HG02763 (cell line): ENCODE measurements around the gene ESCO1.
"Not testable (repeated sequence)": the region's sequence is repeated elsewhere in the genome, so short reads cannot be mapped to it uniquely, and the experiment has no call there.

ENCODE experiments used
- ATAC-seq: cut with Tn5 transposase; IDR thresholded peaks from one replicate; pipeline ENCODE4 v1.9.1; 2021; ENCODE audit warnings: mild to moderate bottlenecking, moderate library complexity; ENCODE audit not compliant: unreplicated experiment

Gene ESCO1, protein sequence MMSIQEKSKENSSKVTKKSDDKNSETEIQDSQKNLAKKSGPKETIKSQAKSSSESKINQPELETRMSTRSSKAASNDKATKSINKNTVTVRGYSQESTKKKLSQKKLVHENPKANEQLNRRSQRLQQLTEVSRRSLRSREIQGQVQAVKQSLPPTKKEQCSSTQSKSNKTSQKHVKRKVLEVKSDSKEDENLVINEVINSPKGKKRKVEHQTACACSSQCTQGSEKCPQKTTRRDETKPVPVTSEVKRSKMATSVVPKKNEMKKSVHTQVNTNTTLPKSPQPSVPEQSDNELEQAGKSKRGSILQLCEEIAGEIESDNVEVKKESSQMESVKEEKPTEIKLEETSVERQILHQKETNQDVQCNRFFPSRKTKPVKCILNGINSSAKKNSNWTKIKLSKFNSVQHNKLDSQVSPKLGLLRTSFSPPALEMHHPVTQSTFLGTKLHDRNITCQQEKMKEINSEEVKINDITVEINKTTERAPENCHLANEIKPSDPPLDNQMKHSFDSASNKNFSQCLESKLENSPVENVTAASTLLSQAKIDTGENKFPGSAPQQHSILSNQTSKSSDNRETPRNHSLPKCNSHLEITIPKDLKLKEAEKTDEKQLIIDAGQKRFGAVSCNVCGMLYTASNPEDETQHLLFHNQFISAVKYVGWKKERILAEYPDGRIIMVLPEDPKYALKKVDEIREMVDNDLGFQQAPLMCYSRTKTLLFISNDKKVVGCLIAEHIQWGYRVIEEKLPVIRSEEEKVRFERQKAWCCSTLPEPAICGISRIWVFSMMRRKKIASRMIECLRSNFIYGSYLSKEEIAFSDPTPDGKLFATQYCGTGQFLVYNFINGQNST

GRCh38 chr18:21600526-21601410 lies at the start of gene ESCO1:
Gene ESCO1 (minus strand): TSS chr18:21600704. CDS start chr18:21574843, 25,861 bp downstream.
- peak; percentile 79 for ATAC-seq

DNA sequence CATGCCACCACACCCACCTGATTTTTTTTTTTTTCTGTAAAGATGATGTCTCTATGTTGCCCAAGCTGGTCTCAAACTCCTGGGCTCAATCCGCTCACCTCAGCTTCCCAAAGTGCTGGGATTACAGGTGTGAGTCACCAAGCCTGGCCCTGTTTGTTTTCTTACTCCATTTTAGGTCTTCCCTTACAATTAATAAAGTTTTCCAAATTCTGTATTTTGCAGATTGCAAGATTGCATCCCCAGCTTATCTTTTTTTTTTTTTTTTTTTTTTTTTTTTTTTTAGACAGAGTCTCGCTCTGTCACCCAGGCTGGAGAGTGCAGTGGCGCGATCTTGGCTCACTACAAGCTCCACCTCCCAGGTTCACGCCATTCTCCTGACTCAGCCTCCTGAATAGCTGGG lies 39.9 kb upstream of the ESCO1 start:
- not testable (repeated sequence) for ATAC-seq

GRCh38 chr18:21638822-21639221 lies 38.3 kb upstream of the ESCO1 start:
- ATAC-seq: no peak

DNA sequence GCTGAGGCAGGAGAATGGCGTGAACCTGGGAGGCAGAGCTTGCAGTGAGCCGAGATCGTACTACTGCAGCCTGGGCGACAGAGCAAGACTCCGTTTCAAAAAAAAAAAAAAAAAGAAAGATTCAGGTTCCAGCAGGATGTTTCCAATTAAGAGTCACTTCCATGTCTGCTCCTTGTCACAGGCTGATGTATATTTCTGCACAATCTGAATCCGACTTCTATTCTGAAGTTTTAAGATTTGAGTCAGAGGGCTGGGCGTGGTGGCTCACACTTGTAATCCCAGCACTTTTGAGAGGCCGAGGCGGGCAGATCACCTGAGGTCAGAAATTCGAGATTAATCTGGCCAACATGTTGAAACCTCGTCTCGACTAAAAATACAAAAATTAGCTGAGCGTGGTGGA lies 36.3 kb upstream of the ESCO1 start:
- ATAC-seq: no peak

- ATAC-seq: no peak
Measured at GRCh38 chr18:21634588-21635199, 34.2 kb upstream of the ESCO1 start.

GRCh38 chr18:21632393-21632792 lies 31.9 kb upstream of the ESCO1 start:
- no peak for ATAC-seq

- peak; percentile 92 for ATAC-seq
Measured at GRCh38 chr18:21629089-21629832, 28.8 kb upstream of the ESCO1 start.

DNA sequence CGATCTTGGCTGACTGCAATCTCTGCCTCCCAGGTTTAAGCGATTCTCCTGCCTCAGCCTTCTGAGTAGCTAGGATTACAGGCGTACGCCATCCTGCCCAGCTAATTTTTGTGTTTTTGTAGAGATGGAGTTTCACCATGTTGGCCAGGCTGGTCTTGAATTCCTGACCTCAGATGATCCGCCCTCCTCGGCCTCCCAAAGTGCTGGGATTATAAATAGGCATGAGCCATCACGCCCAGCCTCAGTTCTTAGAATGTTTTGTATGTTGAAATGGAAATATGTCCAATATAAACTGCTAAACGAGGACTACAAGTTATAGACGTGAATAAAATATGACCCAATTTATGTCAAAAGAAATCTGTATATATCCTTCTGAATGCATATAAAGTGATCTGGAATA lies 21.1 kb upstream of the ESCO1 start:
- not testable (repeated sequence) for ATAC-seq

DNA sequence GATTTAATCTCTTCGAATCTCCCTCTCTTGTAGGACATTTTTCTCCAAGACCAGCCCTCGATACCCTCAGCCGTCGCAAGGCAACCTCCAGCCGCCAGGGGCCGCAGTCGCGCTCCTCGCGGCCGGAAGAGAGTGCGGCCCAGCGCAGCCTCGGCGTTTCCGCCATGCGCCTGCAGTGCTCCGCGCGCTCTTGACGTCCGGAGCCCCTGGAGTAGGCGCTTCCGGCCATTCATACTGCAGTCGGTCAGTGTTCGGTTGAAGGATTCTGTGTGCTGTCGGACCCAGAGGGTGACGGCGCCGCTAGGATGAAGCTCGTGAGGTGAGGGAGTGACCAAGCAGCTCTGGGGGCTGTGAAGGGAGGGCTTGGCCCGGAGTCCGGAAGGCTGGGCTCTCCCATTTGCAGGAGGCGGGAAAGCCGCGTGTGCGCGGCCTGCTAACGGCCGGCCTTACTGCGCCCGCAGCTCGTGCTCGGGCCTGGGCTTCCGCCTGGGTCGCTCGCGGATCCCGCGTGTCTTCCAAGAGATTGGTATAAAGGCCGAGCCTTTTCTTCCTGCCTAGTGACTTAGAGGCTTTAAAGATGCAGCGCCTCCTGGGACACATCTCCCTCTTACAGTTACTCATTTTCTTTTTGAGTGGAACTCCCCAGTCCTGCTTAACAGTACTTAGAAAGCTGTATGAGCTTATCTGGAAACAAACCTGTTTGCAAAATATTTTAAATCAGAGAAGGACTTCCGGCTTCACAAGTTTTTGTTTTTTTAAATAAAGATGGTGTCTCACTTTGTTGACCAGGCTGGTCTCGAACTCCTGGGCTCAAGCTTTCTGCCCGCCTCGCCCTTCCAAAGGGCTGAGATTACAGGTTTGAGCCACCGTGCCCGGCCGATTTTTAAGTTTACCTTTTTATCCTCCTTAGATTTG lies 11.9 kb upstream of the ESCO1 start, which contains the start of gene SNRPD1:
Gene SNRPD1 (plus strand): TSS at position 190 of the 915 bp plus-strand sequence. CDS start 116 bp downstream, at position 306.
- ATAC-seq: peak; percentile 99

DNA sequence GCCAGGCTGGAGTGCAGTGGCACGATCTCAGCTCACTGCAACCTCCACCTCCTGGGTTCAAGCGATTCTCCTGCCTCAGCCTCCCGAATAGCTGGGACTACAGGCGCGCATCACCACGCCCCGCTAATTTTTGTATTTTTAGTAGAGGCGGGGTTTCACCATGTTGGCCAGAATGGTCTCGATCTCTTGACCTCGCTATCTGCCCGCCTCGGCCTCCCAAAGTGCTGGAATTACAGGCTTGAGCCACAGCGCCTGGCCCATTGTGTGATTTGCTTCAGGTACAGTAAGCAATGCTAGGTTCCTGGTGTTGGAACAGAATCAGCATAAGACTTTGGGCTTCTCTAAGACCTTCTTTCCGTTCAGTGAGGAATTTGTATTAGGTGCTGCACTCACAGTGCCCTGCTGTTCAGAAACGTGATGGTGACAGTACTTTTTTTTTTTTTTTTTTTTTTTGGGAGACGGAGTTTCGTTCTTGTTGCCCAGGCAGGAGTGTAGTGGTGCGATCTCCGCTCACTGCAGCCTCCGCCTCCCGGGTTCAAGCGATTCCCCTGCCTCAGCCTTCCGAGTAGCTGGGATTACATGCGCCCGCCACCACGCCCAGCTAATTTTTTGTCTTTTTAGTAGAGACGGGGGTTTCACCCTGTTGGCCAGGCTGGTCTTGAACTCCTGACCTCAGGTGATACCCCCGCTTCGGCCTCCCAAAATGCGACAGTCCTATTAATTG lies 11.1 kb upstream of the ESCO1 start:
- ATAC-seq: not testable (repeated sequence)

DNA sequence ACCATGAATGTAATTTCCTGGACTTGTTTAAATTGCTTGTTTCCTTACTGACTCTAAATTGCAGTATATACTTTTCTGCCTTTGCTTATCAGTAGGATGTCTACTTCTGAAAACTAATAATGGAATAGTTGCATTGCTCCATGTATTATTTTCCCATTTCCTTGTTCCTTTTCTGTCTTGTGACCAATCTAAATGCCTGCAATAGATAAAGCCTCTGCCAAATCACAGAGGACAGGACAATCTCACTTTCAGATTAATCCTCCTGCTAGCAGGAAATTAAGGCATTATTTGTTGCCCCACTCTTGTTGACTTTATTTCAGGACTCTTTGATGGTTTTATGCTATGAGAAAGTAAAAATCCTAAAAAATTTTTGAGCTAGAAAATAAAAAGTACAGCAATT lies 4.7 kb upstream of the ESCO1 start:
- ATAC-seq: no peak

DNA sequence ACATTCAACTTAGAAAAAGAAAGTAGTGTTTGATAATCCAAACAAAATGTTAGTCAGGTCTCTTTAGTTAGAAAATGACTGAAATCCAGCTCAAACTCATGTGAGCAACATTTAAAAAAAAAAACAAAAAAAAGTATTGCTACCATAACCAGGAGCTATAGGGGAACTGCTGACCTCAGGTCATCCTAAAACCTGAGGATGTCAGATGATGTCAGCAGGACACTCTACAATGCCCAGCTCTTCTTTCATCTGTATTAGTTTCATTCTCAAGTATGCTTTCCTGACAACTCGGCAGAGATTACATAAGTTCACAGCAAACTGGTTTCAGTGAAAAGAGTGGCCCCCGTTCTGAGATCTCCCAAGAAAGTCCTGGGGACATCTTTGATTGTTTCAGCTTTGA lies 4.2 kb upstream of the ESCO1 start:
- no peak for ATAC-seq

- no peak for ATAC-seq
Measured at GRCh38 chr18:21602299-21602587, 1.7 kb upstream of the ESCO1 start.

- peak; percentile 39 for ATAC-seq
Measured at GRCh38 chr18:21599585-21600525, 649 bp downstream of the ESCO1 start.

- ATAC-seq: no peak
Measured at GRCh38 chr18:21598726-21599584, 1.5 kb downstream of the ESCO1 start.

GRCh38 chr18:21597620-21598019 lies 2.9 kb downstream of the ESCO1 start:
- no peak for ATAC-seq
